ENCODE results near the gene ADAM15. TPM values are rescaled to one million over a fixed set of nuclear protein-coding genes. Genes with fewer than 3 reads are reported as not detected.

The ADAM15 gene
- polyA plus RNA-seq, 1 of the 3 experiments (the other 2 are of a cell fraction): 60.1 TPM

DNA sequence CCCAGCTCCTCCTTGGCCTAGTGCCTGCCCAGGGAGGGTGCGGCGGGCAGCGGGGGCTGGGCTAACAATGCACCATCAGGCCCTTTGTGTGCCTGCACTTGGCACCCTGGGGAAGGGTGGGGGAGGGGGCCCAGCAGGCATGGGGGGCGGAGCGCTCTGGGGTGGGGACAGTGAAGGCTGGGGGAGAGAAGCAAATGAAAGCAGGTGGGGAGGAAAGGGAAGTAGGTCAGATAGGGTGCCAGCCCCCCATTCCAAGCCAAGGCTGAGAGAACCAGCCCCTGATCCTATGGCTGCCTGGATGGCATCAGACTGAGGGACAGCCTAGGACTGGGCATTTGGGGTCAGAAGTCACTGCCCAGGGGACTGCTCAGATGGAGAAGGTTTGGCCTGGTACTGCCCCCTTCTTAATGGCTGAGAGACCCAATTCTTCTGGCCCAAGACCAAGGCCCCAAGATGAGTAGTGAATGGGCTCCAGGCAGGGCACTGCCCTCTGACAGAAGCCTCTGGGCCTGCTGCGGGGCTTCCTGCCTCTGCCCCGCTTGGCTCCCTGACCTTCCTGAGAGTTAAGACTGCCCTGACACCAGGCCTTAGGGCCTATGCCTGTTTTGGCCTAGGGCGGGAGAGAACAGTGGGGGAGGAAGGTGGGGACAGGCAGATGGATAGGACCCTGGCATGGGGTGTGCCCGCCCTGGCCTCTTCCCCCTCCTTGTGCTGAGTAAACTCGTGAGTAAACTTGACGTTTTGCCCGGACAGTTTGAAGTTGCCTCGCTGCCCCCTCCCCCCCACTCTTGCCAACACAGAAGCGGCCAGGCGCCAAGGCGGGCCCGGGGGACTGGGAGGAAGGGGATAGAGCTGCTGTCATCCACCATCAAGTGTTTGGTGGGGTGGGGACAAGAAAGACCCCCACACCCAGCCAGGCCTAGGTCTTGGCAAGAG lies 45.8 kb upstream of the ADAM15 start:
- TF ChIP-seq TEAD4 (IDR thresholded peaks at IDR 0.05; ENCODE audit: borderline replicate concordance, insufficient read depth) (no peak), MXI1 (IDR thresholded peaks at IDR 0.05; ENCODE audit: low read depth, low read length) (no peak)
- TF ChIP-seq, protein P1, sequence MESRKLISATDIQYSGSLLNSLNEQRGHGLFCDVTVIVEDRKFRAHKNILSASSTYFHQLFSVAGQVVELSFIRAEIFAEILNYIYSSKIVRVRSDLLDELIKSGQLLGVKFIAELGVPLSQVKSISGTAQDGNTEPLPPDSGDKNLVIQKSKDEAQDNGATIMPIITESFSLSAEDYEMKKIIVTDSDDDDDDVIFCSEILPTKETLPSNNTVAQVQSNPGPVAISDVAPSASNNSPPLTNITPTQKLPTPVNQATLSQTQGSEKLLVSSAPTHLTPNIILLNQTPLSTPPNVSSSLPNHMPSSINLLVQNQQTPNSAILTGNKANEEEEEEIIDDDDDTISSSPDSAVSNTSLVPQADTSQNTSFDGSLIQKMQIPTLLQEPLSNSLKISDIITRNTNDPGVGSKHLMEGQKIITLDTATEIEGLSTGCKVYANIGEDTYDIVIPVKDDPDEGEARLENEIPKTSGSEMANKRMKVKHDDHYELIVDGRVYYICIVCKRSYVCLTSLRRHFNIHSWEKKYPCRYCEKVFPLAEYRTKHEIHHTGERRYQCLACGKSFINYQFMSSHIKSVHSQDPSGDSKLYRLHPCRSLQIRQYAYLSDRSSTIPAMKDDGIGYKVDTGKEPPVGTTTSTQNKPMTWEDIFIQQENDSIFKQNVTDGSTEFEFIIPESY (IDR thresholded peaks at IDR 0.05; ENCODE audit: borderline replicate concordance, low read depth): no peak
- TF ChIP-seq, protein P2, sequence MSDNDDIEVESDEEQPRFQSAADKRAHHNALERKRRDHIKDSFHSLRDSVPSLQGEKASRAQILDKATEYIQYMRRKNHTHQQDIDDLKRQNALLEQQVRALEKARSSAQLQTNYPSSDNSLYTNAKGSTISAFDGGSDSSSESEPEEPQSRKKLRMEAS (IDR thresholded peaks at IDR 0.05; ENCODE audit: low read depth): no peak
- H3K4me3 ChIP-seq (ENCODE audit: low read depth in 2 of 2, low read length in 1 of 2): no peak overlapping the region
- no peaks in the 10 kb centered on the region for H3K27me3 ChIP-seq (ENCODE audit: insufficient read depth)
- H3K9me3 ChIP-seq: no peaks in the 10 kb centered on the region
- H3K79me2 ChIP-seq (ENCODE audit: insufficient read depth): peaks cover 37% of the 10 kb centered on the region
- peaks cover 10 to 18% of the 10 kb centered on the region in 2 experiments for H3K4me1 ChIP-seq (ENCODE audit: control insufficient read depth in 1 of 2, insufficient read depth in 2 of 2, low read depth in 1 of 2, low read length in 1 of 2)
- peaks cover 3% of the 10 kb centered on the region; the same call in 1 of the 2 replicates for H4K20me1 ChIP-seq (ENCODE audit: insufficient read depth)
- peak overlapping the region; percentile 72 to 96; a peak in 2 of 4 replicates for H3K27ac ChIP-seq (ENCODE audit: low read depth in 2 of 2, low read length in 1 of 2)
- peak overlapping the region; percentile 100; the same call in 1 of the 2 replicates for H3K4me2 ChIP-seq
- no peak overlapping the region for H2AFZ ChIP-seq (ENCODE audit: low read depth)
- WGBS (ENCODE audit: low lambda C conversion rate): 34% methylated on average over 8 of the region's 17 CpGs
- no peak for DNase-seq
- no peaks in the 10 kb centered on the region for H3K9me2 ChIP-seq
- H3F3A ChIP-seq (replicated peaks; ENCODE audit: insufficient read depth): peaks cover 17% of the 10 kb centered on the region
- ChIA-PET CTCF (interaction anchor here (0.9 to 14.0 kb wide), 9 partner anchors 10 to 162 kb away, joined by 3 to 640 read pairs (median 9); partner anchors contain the start of genes ADAM15, CKS1B, FLAD1 and PBXIP1), POLR2A (interaction anchor here (1.3 to 1.7 kb wide), 2 partner anchors 12 to 36 kb away, joined by 4 to 5 read pairs; no protein-coding TSS in a partner anchor)
- H3K36me3 ChIP-seq (replicated peaks in 1 of 2; ENCODE audit: control insufficient read depth in 1 of 2, insufficient read depth in 2 of 2, low read length in 1 of 2): peaks cover 0 to 5% of the 10 kb centered on the region in 2 experiments
- no peak overlapping the region for H3K9ac ChIP-seq

GRCh38 chr1:155006601-155007101 lies 44.5 kb upstream of the ADAM15 start:
- POLR2A ChIA-PET: no interaction called here
- no peaks in the 10 kb centered on the region for H3K9me3 ChIP-seq
- no peak overlapping the region for H3K27ac ChIP-seq (ENCODE audit: low read depth in 2 of 2, low read length in 1 of 2)
- peaks cover 10 to 20% of the 10 kb centered on the region in 2 experiments for H3K4me1 ChIP-seq (ENCODE audit: control insufficient read depth in 1 of 2, insufficient read depth in 2 of 2, low read depth in 1 of 2, low read length in 1 of 2)
- TF ChIP-seq MEF2A (IDR thresholded peaks at IDR 0.05; ENCODE audit: borderline replicate concordance, low read depth) (no peak), GABPA (IDR thresholded peaks at IDR 0.05; ENCODE audit: low read depth) (no peak), CTCF (IDR thresholded peaks at IDR 0.05) (no peak), ELF1 (IDR thresholded peaks at IDR 0.05) (no peak), GATA2 (CRISPR knock-in tag; IDR thresholded peaks at IDR 0.05) (no peak), TEAD4 (IDR thresholded peaks at IDR 0.05; ENCODE audit: borderline replicate concordance, insufficient read depth) (no peak), MXI1 (IDR thresholded peaks at IDR 0.05; ENCODE audit: low read depth, low read length) (no peak), IRF3 (IDR thresholded peaks at IDR 0.05; ENCODE audit: low read depth, low read length) (no peak), SMC3 (IDR thresholded peaks at IDR 0.05; ENCODE audit: low read depth, low read length) (no peak), RCOR1 (IDR thresholded peaks at IDR 0.05; ENCODE audit: low read length) (no peak)
- TF ChIP-seq, protein P1 (IDR thresholded peaks at IDR 0.05; ENCODE audit: borderline replicate concordance, low read depth): no peak
- peaks cover 8% of the 10 kb centered on the region for H3F3A ChIP-seq (replicated peaks; ENCODE audit: insufficient read depth)
- DNase-seq: no peak
- no peak overlapping the region for H3K9ac ChIP-seq
- peaks cover 3% of the 10 kb centered on the region; the same call in 1 of the 2 replicates for H4K20me1 ChIP-seq (ENCODE audit: insufficient read depth)
- H3K27me3 ChIP-seq (ENCODE audit: insufficient read depth): no peaks in the 10 kb centered on the region
- H2AFZ ChIP-seq (ENCODE audit: low read depth): no peak overlapping the region
- no peak overlapping the region for H3K4me2 ChIP-seq
- WGBS (ENCODE audit: low lambda C conversion rate): 68% methylated on average over 2 of the region's 2 CpGs
- H3K9me2 ChIP-seq: no peaks in the 10 kb centered on the region
- peaks cover 0 to 5% of the 10 kb centered on the region in 2 experiments for H3K36me3 ChIP-seq (replicated peaks in 1 of 2; ENCODE audit: control insufficient read depth in 1 of 2, insufficient read depth in 2 of 2, low read length in 1 of 2)
- peaks cover 35% of the 10 kb centered on the region for H3K79me2 ChIP-seq (ENCODE audit: insufficient read depth)
- H3K4me3 ChIP-seq (ENCODE audit: low read depth in 2 of 2, low read length in 1 of 2): no peak overlapping the region
- CTCF ChIA-PET: interaction anchor here (1.3 to 4.4 kb wide), 4 partner anchors 10 to 85 kb away, joined by 5 to 37 read pairs (median 8); partner anchors contain the start of gene ADAM15

All from SK-N-SH (cell line).